Measurements from ENCODE around the gene GDPD3.
A peak's percentile ranks its signal among the peaks of the same experiment; 100 is the strongest.

Gene GDPD3

GRCh38 chr16:30065943-30066760 lies 47.2 kb downstream of the GDPD3 start:
- peaks cover 43% of the 10 kb centered on the region for H3K36me3 ChIP-seq
- no peaks in the 10 kb centered on the region for H3K27me3 ChIP-seq
- no peak for TF ChIP-seq CTCF (IDR thresholded peaks at IDR 0.05)
- no peaks in the 10 kb centered on the region for H3K9me3 ChIP-seq
- peak overlapping the region; percentile 96 to 100 for H3K4me3 ChIP-seq (ENCODE audit: low read depth in 1 of 2, low read length in 1 of 2)
- peak overlapping the region; percentile 99 for H3K27ac ChIP-seq
- H3K4me1 ChIP-seq (ENCODE audit: control insufficient read depth in 1 of 2, insufficient read depth in 1 of 2, low read depth in 1 of 2, low read length in 1 of 2), result peaks cover 58 to 69% of the 10 kb centered on the region in 2 experiments

- H3K9me3 ChIP-seq, result no peaks in the 10 kb centered on the region
- H3K27me3 ChIP-seq, result no peaks in the 10 kb centered on the region
- peaks cover 57 to 65% of the 10 kb centered on the region in 2 experiments for H3K4me1 ChIP-seq (ENCODE audit: control insufficient read depth in 1 of 2, insufficient read depth in 1 of 2, low read depth in 1 of 2, low read length in 1 of 2)
Observed at GRCh38 chr16:30065102-30065942, 48.0 kb downstream of the GDPD3 start, which contains the start of gene ALDOA. TSS of gene ALDOA (plus strand) at chr16:30065760. CDS start at chr16:30066898, 1,138 bp downstream.

GRCh38 chr16:30064729-30065101 lies 48.6 kb downstream of the GDPD3 start:
- Histone ChIP-seq H3K9me3 (no peaks in the 10 kb centered on the region), H3K27me3 (no peaks in the 10 kb centered on the region), H3K4me3 (ENCODE audit: low read depth in 1 of 2, low read length in 1 of 2) (peak overlapping the region; percentile 96 to 100), H3K4me1 (ENCODE audit: control insufficient read depth in 1 of 2, insufficient read depth in 1 of 2, low read depth in 1 of 2, low read length in 1 of 2) (peaks cover 51 to 59% of the 10 kb centered on the region in 2 experiments), H3K27ac (peak overlapping the region; percentile 99), H3K36me3 (peaks cover 28% of the 10 kb centered on the region)
- TF ChIP-seq CTCF (IDR thresholded peaks at IDR 0.05), result no peak

More at GRCh38 chr16:30065102-30065942, 48.0 kb downstream of the GDPD3 start, which contains the start of gene ALDOA:
- TF ChIP-seq CTCF (IDR thresholded peaks at IDR 0.05), result no peak
- H3K36me3 ChIP-seq, result peaks cover 34% of the 10 kb centered on the region
- peak within 1 kb of the TSS; percentile 96 to 100 for H3K4me3 ChIP-seq (ENCODE audit: low read depth in 1 of 2, low read length in 1 of 2)
- peak within 1 kb of the TSS; percentile 99 for H3K27ac ChIP-seq

DNA sequence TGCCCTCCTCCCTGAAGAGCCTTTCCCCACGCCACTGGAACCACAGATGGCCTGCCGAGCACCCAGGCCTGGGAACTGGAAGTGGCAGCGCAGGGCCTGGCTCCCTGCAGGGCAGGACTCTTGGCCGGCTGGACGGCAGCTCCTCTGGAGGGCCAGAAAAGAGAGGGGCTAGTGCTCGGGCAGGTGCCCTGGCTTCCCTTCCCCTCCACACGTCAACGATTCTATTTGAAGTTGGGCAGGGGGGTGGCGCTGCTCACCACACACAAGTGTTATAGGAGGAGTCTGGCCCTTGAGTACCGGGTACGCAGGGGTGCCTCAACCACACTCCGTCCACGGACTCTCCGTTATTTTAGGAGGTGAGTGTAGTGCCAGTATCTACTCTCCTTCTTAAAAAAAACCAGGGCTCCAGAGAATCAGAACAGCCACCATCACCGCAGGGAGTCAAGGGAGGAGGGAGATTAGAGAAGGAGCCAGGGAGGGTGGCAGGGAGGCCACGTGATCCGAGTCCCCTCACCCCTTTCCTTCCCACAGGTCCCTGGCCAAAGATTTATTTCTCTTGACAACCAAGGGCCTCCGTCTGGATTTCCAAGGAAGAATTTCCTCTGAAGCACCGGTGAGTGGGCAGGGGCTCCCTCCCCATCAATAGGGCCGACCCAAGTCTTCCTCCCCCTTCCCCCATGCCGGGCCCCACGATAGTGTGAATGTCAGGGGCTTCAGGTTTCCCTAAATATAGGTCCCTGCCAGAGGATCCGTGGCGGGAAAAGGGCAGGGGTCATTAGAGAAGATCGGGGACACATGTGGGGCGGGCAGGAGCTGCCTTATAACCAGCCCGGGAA lies 49.2 kb downstream of the GDPD3 start:
- Histone ChIP-seq H3K4me3 (ENCODE audit: low read depth in 1 of 2, low read length in 1 of 2) (peak overlapping the region; percentile 96 to 100), H3K36me3 (peaks cover 22% of the 10 kb centered on the region), H3K27ac (peak overlapping the region; percentile 99), H3K4me1 (ENCODE audit: control insufficient read depth in 1 of 2, insufficient read depth in 1 of 2, low read depth in 1 of 2, low read length in 1 of 2) (peaks cover 45 to 53% of the 10 kb centered on the region in 2 experiments), H3K9me3 (no peaks in the 10 kb centered on the region), H3K27me3 (no peaks in the 10 kb centered on the region)
- no peak for TF ChIP-seq CTCF (IDR thresholded peaks at IDR 0.05)

Data from neutrophil (primary cell).